ENCODE measurements around the gene AZU1.

- TF ChIP-seq CTCF (IDR thresholded peaks at IDR 0.05; ENCODE audit: low read depth, low read length, missing input control) (no peak), RAD21 (IDR thresholded peaks at IDR 0.05) (no peak), ZBTB33 (IDR thresholded peaks at IDR 0.05) (no peak), FOXA1 (IDR thresholded peaks at IDR 0.05) (no peak), NR2F2 (IDR thresholded peaks at IDR 0.05) (no peak)
These were observed 13.2 kb upstream of the AZU1 start for GRCh38 chr19:814152-815078.

Data from liver (tissue), 3 donors.